HEK293 (cell line): Measurements from ENCODE around the gene LMAN2L.

Experiments used
- CTCF ChIA-PET: fragments of 350-600 bp; formaldehyde crosslinking; extraction: SDS; loops from one replicate; lab custom pipeline; 2021; ENCODE audit warnings: antibody characterized with exemption; lab: Yijun Ruan, JAX
- POLR2A ChIA-PET: fragments of 300-600 bp; formaldehyde crosslinking; extraction: SDS; loops from one replicate; lab custom pipeline; 2020; ENCODE audit warnings: antibody characterized with exemption, inconsistent platforms; lab: Yijun Ruan, JAX
- H3K27ac ChIP-seq: fragments of 200-500 bp; sonication (Bioruptor generic); 2 replicates; pipeline ENCODE4 v1.5.1; 2014; ENCODE audit warnings: low read depth, low read length, control low read depth, inconsistent platforms; ENCODE audit errors: extremely low read depth
- H3K36me3 ChIP-seq, 2 experiments: fragments of 200-500 bp in 1 of 2; sonication (Bioruptor generic) in 1 of 2; 1 replicate in 1 of 2; 2 replicates in 1 of 2; pipeline ENCODE4 v1.5.1; 2014 to 2017; ENCODE audit warnings: inconsistent platforms in 2 of 2, low read length in 2 of 2; ENCODE audit not compliant: control insufficient read depth in 2 of 2, insufficient read depth in 1 of 2
- H3K4me1 ChIP-seq: fragments of 200-500 bp; sonication (Bioruptor generic); 2 replicates; pipeline ENCODE4 v1.5.1; 2014; ENCODE audit warnings: mild to moderate bottlenecking, low read length, inconsistent platforms; ENCODE audit not compliant: control insufficient read depth, insufficient read depth
- H3K4me3 ChIP-seq: 2 replicates; pipeline ENCODE4 v1.5.1; 2011; ENCODE audit warnings: low read depth, mild to moderate bottlenecking, control low read depth, low read length, moderate library complexity
- H3K9me3 ChIP-seq: fragments of 200-500 bp; sonication (Bioruptor generic); 2 replicates; pipeline ENCODE4 v1.5.1; 2014; ENCODE audit warnings: low read depth, low read length, inconsistent platforms; ENCODE audit not compliant: control insufficient read depth, insufficient read depth
- GLIS1 ChIP-seq: fragments of 450-650 bp; formaldehyde crosslinking; IDR thresholded peaks from 2 replicates; pipeline ENCODE4 v1.5.1; 2016; ENCODE audit warnings: missing biosample characterization, missing genetic modification characterization
- KLF7 ChIP-seq: fragments of 450-650 bp; formaldehyde crosslinking; IDR thresholded peaks from 2 replicates; pipeline ENCODE4 v1.5.1; 2016; ENCODE audit warnings: missing biosample characterization, missing genetic modification characterization, borderline replicate concordance
- MEIS1 ChIP-seq: sonication (generic); formaldehyde crosslinking; IDR thresholded peaks from 2 replicates; pipeline ENCODE4 v1.8.1; 2022; ENCODE audit warnings: missing genetic modification reagents, mild to moderate bottlenecking, borderline replicate concordance
- ZBTB1 ChIP-seq: fragments of 450-650 bp; formaldehyde crosslinking; IDR thresholded peaks from 2 replicates; pipeline ENCODE4 v1.5.1; 2016; ENCODE audit warnings: missing biosample characterization, missing genetic modification characterization
- ZBTB17 ChIP-seq: fragments of 450-650 bp; formaldehyde crosslinking; IDR thresholded peaks from 2 replicates; pipeline ENCODE4 v1.5.1; 2016; ENCODE audit warnings: missing biosample characterization, missing genetic modification characterization
- ZFP41 ChIP-seq: fragments of 450-650 bp; formaldehyde crosslinking; IDR thresholded peaks from 2 replicates; pipeline ENCODE4 v1.5.1; 2016; ENCODE audit warnings: missing biosample characterization, missing genetic modification characterization, borderline replicate concordance
- ZIC2 ChIP-seq: fragments of 450-650 bp; formaldehyde crosslinking; IDR thresholded peaks from 2 replicates; pipeline ENCODE4 v1.5.1; 2016; ENCODE audit warnings: missing biosample characterization, missing genetic modification characterization
- ZNF121 ChIP-seq: fragments of 450-650 bp; formaldehyde crosslinking; IDR thresholded peaks from 2 replicates; pipeline ENCODE4 v1.5.1; 2016; ENCODE audit warnings: missing biosample characterization, missing genetic modification characterization
- ZNF155 ChIP-seq: fragments of 450-650 bp; formaldehyde crosslinking; IDR thresholded peaks from 2 replicates; pipeline ENCODE4 v1.5.1; 2016; ENCODE audit warnings: missing biosample characterization, missing genetic modification characterization
- ZNF248 ChIP-seq: fragments of 450-650 bp; formaldehyde crosslinking; IDR thresholded peaks from 2 replicates; pipeline ENCODE4 v1.5.1; 2017; ENCODE audit warnings: missing biosample characterization, missing genetic modification characterization
- ZNF426 ChIP-seq: fragments of 450-650 bp; formaldehyde crosslinking; IDR thresholded peaks from 2 replicates; pipeline ENCODE4 v1.5.1; 2017; ENCODE audit warnings: missing biosample characterization, missing genetic modification characterization, mild to moderate bottlenecking, inconsistent platforms, moderate library complexity
- ZNF473 ChIP-seq: fragments of 450-650 bp; formaldehyde crosslinking; IDR thresholded peaks from 2 replicates; pipeline ENCODE4 v1.5.1; 2017; ENCODE audit warnings: missing biosample characterization, missing genetic modification characterization
- ZNF514 ChIP-seq: fragments of 450-650 bp; formaldehyde crosslinking; IDR thresholded peaks from 2 replicates; pipeline ENCODE4 v1.5.1; 2016; ENCODE audit warnings: missing biosample characterization, missing genetic modification characterization
- ZNF558 ChIP-seq: fragments of 450-650 bp; formaldehyde crosslinking; IDR thresholded peaks from 2 replicates; pipeline ENCODE4 v1.5.1; 2016; ENCODE audit warnings: missing biosample characterization, missing genetic modification characterization
- ZNF596 ChIP-seq: fragments of 450-650 bp; IDR thresholded peaks from 2 replicates; pipeline ENCODE4 v1.5.0; 2018; ENCODE audit warnings: missing biosample characterization, mild to moderate bottlenecking, missing genetic modification characterization, moderate library complexity
- ZNF670 ChIP-seq: fragments of 450-650 bp; formaldehyde crosslinking; IDR thresholded peaks from 2 replicates; pipeline ENCODE4 v1.5.1; 2016; ENCODE audit warnings: missing biosample characterization, missing genetic modification characterization, low read depth
- ZNF701 ChIP-seq: fragments of 450-650 bp; formaldehyde crosslinking; IDR thresholded peaks from 2 replicates; pipeline ENCODE4 v1.5.1; 2016; ENCODE audit warnings: missing biosample characterization, missing genetic modification characterization
- ZNF76 ChIP-seq: fragments of 450-650 bp; formaldehyde crosslinking; IDR thresholded peaks from 2 replicates; pipeline ENCODE4; 2016; ENCODE audit warnings: low read depth, missing biosample characterization, missing genetic modification characterization, borderline replicate concordance
- ZNF785 ChIP-seq: fragments of 450-650 bp; formaldehyde crosslinking; IDR thresholded peaks from 2 replicates; pipeline ENCODE4 v1.5.1; 2016; ENCODE audit warnings: missing biosample characterization, missing genetic modification characterization
- ZNF791 ChIP-seq: fragments of 450-650 bp; formaldehyde crosslinking; IDR thresholded peaks from 2 replicates; pipeline ENCODE4 v1.5.1; 2016; ENCODE audit warnings: missing biosample characterization, missing genetic modification characterization
- TF ChIP-seq, protein P1 (sequence below): fragments of 450-650 bp; formaldehyde crosslinking; IDR thresholded peaks from 2 replicates; pipeline ENCODE4 v1.5.1; 2016; ENCODE audit warnings: missing biosample characterization, missing genetic modification characterization
- TF ChIP-seq, protein P2 (sequence below): fragments of 450-650 bp; formaldehyde crosslinking; IDR thresholded peaks from 2 replicates; pipeline ENCODE4 v1.5.1; 2016; ENCODE audit warnings: missing biosample characterization, missing genetic modification characterization
- TF ChIP-seq, protein P3 (sequence below): fragments of 450-650 bp; IDR thresholded peaks from 2 replicates; pipeline ENCODE4 v1.5.1; 2018; ENCODE audit warnings: missing biosample characterization, mild to moderate bottlenecking, missing genetic modification characterization
- TF ChIP-seq, protein P4 (sequence below): fragments of 450-650 bp; formaldehyde crosslinking; IDR thresholded peaks from 2 replicates; pipeline ENCODE4 v1.5.1; 2017; ENCODE audit warnings: missing biosample characterization, missing genetic modification characterization
- TF ChIP-seq, protein P5 (sequence below): fragments of 450-650 bp; formaldehyde crosslinking; IDR thresholded peaks from 2 replicates; pipeline ENCODE4 v1.5.1; 2016; ENCODE audit warnings: missing biosample characterization, missing genetic modification characterization, borderline replicate concordance
- TF ChIP-seq, protein P6 (sequence below): fragments of 450-650 bp; formaldehyde crosslinking; IDR thresholded peaks from 2 replicates; pipeline ENCODE4 v1.5.1; 2016; ENCODE audit warnings: missing biosample characterization, missing genetic modification characterization

LMAN2L gene

DNA sequence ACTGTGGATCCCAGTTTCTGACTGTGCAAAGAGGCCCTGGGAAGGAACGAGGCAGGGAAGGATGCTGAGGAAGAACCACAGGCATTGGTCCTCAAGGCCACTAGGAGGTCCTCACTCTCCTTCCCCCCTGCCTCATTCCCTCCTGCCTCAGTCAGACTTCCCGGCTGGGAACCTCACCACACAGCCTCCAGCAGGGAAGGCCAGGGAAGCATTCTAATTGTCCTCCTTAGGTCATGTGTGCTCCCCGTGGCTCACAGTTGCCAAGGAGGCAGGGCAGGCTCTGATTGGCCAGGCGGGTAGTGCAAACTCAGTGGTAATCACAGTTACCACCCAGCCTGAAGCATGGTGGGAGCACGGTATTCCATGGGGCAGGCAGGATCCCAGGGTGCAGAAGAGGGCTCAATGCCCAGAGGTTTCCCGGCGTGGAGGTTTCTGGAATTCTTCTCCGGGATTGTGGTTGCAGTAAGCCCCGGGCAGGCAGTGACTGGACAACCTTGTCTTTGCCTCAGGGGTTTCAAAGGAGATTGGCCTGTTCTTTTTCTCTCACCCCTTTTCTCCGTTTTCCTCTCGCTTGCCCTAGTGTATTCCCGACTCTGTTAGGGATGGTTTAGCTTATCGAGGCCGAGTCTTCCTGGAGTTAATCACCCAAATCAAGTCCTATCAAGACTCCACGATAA, 70.2 kb downstream of the LMAN2L start:
- ChIA-PET CTCF (interaction anchor here (1.2 kb wide), 1 partner anchor 93 kb away, joined by 5 read pairs; no protein-coding TSS in a partner anchor), POLR2A (no interaction called here)
- TF ChIP-seq GLIS1 (tag by site-specific recombination) (0 out of 2 replicates have a peak, but pooled peaks have one; percentile 8), ZIC2 (tag by site-specific recombination) (peak; percentile 98), ZNF514 (no peak), MEIS1 (no peak), ZNF701 (tag by site-specific recombination) (no peak), ZNF155 (no peak)
- TF ChIP-seq, protein P1, sequence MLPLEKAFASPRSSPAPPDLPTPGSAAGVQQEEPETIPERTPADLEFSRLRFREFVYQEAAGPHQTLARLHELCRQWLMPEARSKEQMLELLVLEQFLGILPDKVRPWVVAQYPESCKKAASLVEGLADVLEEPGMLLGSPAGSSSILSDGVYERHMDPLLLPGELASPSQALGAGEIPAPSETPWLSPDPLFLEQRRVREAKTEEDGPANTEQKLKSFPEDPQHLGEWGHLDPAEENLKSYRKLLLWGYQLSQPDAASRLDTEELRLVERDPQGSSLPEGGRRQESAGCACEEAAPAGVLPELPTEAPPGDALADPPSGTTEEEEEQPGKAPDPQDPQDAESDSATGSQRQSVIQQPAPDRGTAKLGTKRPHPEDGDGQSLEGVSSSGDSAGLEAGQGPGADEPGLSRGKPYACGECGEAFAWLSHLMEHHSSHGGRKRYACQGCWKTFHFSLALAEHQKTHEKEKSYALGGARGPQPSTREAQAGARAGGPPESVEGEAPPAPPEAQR (tag by site-specific recombination), result no peak
- TF ChIP-seq, protein P2, sequence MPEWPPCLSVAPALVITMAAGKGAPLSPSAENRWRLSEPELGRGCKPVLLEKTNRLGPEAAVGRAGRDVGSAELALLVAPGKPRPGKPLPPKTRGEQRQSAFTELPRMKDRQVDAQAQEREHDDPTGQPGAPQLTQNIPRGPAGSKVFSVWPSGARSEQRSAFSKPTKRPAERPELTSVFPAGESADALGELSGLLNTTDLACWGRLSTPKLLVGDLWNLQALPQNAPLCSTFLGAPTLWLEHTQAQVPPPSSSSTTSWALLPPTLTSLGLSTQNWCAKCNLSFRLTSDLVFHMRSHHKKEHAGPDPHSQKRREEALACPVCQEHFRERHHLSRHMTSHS (tag by site-specific recombination), result no peak
- TF ChIP-seq, protein P3, sequence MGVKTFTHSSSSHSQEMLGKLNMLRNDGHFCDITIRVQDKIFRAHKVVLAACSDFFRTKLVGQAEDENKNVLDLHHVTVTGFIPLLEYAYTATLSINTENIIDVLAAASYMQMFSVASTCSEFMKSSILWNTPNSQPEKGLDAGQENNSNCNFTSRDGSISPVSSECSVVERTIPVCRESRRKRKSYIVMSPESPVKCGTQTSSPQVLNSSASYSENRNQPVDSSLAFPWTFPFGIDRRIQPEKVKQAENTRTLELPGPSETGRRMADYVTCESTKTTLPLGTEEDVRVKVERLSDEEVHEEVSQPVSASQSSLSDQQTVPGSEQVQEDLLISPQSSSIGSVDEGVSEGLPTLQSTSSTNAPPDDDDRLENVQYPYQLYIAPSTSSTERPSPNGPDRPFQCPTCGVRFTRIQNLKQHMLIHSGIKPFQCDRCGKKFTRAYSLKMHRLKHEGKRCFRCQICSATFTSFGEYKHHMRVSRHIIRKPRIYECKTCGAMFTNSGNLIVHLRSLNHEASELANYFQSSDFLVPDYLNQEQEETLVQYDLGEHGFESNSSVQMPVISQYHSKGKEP, result no peak
- TF ChIP-seq, protein P4, sequence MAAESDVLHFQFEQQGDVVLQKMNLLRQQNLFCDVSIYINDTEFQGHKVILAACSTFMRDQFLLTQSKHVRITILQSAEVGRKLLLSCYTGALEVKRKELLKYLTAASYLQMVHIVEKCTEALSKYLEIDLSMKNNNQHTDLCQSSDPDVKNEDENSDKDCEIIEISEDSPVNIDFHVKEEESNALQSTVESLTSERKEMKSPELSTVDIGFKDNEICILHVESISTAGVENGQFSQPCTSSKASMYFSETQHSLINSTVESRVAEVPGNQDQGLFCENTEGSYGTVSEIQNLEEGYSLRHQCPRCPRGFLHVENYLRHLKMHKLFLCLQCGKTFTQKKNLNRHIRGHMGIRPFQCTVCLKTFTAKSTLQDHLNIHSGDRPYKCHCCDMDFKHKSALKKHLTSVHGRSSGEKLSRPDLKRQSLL, result no peak
- TF ChIP-seq, all 188 proteins: peak for 2

DNA sequence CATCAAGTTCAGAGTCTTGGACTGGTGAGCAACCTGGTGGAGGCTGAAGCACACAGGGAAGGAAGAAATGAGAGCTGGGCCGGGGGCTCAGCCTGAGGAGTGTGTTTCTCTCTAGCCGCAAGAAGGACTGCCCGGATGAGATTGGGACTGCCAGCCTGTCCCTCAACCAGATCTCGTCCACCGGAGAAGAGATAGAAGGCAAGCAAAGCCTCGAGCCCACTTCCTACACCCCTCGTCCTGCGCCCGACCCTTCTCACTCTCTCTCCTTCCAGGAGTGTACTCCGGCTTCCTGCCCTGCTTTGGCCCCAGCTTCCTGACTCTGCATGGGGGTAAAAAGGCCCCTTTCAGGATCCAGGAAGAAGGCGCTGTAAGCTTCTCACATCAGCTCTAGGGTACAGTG, 71.1 kb downstream of the LMAN2L start:
- ChIA-PET CTCF (interaction anchor here (0.6 to 1.2 kb wide), 2 partner anchors 94 to 196 kb away, joined by 3 to 5 read pairs; no protein-coding TSS in a partner anchor), POLR2A (no interaction called here)
- H3K9me3 ChIP-seq, result no peaks in the 10 kb centered on the region
- H3K4me3 ChIP-seq, result no peak overlapping the region
- H3K4me1 ChIP-seq, result no peaks in the 10 kb centered on the region
- H3K36me3 ChIP-seq, result no peaks in the 10 kb centered on the region
- H3K27ac ChIP-seq, result no peak overlapping the region
- TF ChIP-seq ZNF473 (tag by site-specific recombination) (no peak), ZNF426 (no peak), ZNF121 (no peak), ZBTB17 (tag by site-specific recombination) (no peak), ZNF596 (no peak), ZNF670 (no peak), ZFP41 (tag by site-specific recombination) (no peak), ZBTB1 (tag by site-specific recombination) (no peak), ZNF791 (tag by site-specific recombination) (no peak), KLF7 (tag by site-specific recombination) (no peak), ZNF785 (no peak), ZNF701 (tag by site-specific recombination) (no peak), ZNF248 (tag by site-specific recombination) (no peak), ZNF558 (tag by site-specific recombination) (no peak), ZNF76 (tag by site-specific recombination) (no peak)
- TF ChIP-seq, protein P5, sequence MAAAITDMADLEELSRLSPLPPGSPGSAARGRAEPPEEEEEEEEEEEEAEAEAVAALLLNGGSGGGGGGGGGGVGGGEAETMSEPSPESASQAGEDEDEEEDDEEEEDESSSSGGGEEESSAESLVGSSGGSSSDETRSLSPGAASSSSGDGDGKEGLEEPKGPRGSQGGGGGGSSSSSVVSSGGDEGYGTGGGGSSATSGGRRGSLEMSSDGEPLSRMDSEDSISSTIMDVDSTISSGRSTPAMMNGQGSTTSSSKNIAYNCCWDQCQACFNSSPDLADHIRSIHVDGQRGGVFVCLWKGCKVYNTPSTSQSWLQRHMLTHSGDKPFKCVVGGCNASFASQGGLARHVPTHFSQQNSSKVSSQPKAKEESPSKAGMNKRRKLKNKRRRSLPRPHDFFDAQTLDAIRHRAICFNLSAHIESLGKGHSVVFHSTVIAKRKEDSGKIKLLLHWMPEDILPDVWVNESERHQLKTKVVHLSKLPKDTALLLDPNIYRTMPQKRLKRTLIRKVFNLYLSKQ (tag by site-specific recombination), result no peak
- TF ChIP-seq, protein P6, sequence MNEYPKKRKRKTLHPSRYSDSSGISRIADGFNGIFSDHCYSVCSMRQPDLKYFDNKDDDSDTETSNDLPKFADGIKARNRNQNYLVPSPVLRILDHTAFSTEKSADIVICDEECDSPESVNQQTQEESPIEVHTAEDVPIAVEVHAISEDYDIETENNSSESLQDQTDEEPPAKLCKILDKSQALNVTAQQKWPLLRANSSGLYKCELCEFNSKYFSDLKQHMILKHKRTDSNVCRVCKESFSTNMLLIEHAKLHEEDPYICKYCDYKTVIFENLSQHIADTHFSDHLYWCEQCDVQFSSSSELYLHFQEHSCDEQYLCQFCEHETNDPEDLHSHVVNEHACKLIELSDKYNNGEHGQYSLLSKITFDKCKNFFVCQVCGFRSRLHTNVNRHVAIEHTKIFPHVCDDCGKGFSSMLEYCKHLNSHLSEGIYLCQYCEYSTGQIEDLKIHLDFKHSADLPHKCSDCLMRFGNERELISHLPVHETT, result no peak

More for the DNA sequence above, 70.2 kb downstream of the LMAN2L start:
- Histone ChIP-seq H3K4me1 (no peaks in the 10 kb centered on the region), H3K27ac (no peak overlapping the region), H3K9me3 (no peaks in the 10 kb centered on the region), H3K4me3 (no peak overlapping the region), H3K36me3 (no peaks in the 10 kb centered on the region)
